ENCODE results near the gene ABLIM3. TPM values are rescaled to one million over a fixed set of nuclear protein-coding genes. Genes with fewer than 3 reads are reported as not detected.

Gene ABLIM3
- total and polyA plus RNA-seq, 2 donors (not counting 3 experiments of a cell fraction or from before 2014, with no cell fraction given): 16.7 to 42.1 TPM

GRCh38 chr5:149213264-149213880 lies 72.1 kb downstream of the ABLIM3 start:
- Histone ChIP-seq H3K27me3 (ENCODE audit: control insufficient read depth in 2 of 2, insufficient read depth in 2 of 2, low read length in 2 of 2) (no peaks in the 10 kb centered on the region), H3K79me2 (ENCODE audit: control insufficient read depth, insufficient read depth, low read length) (no peaks in the 10 kb centered on the region), H3K36me3 (ENCODE audit: control insufficient read depth in 2 of 2, extremely low read depth in 1 of 2, insufficient read depth in 2 of 2, low read length in 2 of 2) (peaks cover 0 to 8% of the 10 kb centered on the region in 2 experiments), H3K9me3 (replicated peaks; ENCODE audit: control insufficient read depth, insufficient read depth, low read length) (no peaks in the 10 kb centered on the region), H3K4me1 (ENCODE audit: control insufficient read depth, extremely low read depth, insufficient read depth, low read length) (peaks cover 36% of the 10 kb centered on the region), H3K9ac (replicated peaks; ENCODE audit: extremely low read depth, insufficient read depth, low read length) (no peak overlapping the region), H3K4me2 (ENCODE audit: insufficient read depth, low read length) (no peak overlapping the region), H4K20me1 (replicated peaks; ENCODE audit: control insufficient read depth, extremely low read depth, insufficient read depth, low read length) (no peaks in the 10 kb centered on the region), H3K9me1 (replicated peaks; ENCODE audit: control insufficient read depth, extremely low read depth, insufficient read depth, low read length) (no peaks in the 10 kb centered on the region), H3K4me3 (replicated peaks in 1 of 3; ENCODE audit: insufficient read depth in 1 of 3, low read depth in 1 of 3, low read length in 3 of 3) (no peak overlapping the region), H3K27ac (ENCODE audit: insufficient read depth, low read depth, low read length) (no peak overlapping the region), H2AFZ (ENCODE audit: low read depth, low read length) (no peak overlapping the region)
- FAIRE-seq (no peak), DNase-seq (ENCODE audit: low read depth, low spot score) (no peak)
- dilution Hi-C loops (cut with MboI; ENCODE audit: extremely low pct_ligation_motif_present, low sequenced_read_pairs): no loop called here
- intact Hi-C loops (cut with micrococcal nuclease): no loop called here
- no TSS peak for BruUV-seq (replicated peaks)
- TF ChIP-seq CTCF (IDR thresholded peaks at IDR 0.05; ENCODE audit: extremely low read depth in 1 of 2, insufficient read depth in 1 of 2, low read depth in 1 of 2, low read length in 2 of 2) (no peak), EZH2 (IDR thresholded peaks at IDR 0.05; ENCODE audit: borderline replicate concordance, low read depth, low read length, severe bottlenecking) (no peak), POLR2A (IDR thresholded peaks at IDR 0.05; ENCODE audit: low read depth, low read length) (no peak), FOS (IDR thresholded peaks at IDR 0.05; ENCODE audit: borderline replicate concordance, insufficient read depth, low read length) (no peak)
- ChIA-PET POLR2A (no interaction called here), CTCF (interaction anchor here (0.8 to 2.5 kb wide), 6 partner anchors 10 to 88 kb away, joined by 4 to 18 read pairs (median 6); partner anchors contain the start of gene ABLIM3)

GRCh38 chr5:149215478-149216090 lies 74.3 kb downstream of the ABLIM3 start:
- no peaks in the 10 kb centered on the region for H3K9me3 ChIP-seq (replicated peaks; ENCODE audit: control insufficient read depth, insufficient read depth, low read length)
- H2AFZ ChIP-seq (ENCODE audit: low read depth, low read length): no peak overlapping the region
- dilution Hi-C loops (cut with MboI; ENCODE audit: extremely low pct_ligation_motif_present, low sequenced_read_pairs) (no loop called here), intact Hi-C loops (cut with micrococcal nuclease) (no loop called here)
- ChIA-PET POLR2A (no interaction called here), CTCF (interaction anchor here (1.2 to 1.4 kb wide), 2 partner anchors 13 to 74 kb away, joined by 5 to 9 read pairs; partner anchors contain the start of gene ABLIM3)
- no peak overlapping the region for H3K4me2 ChIP-seq (ENCODE audit: insufficient read depth, low read length)
- no peaks in the 10 kb centered on the region for H3K27me3 ChIP-seq (ENCODE audit: control insufficient read depth in 2 of 2, insufficient read depth in 2 of 2, low read length in 2 of 2)
- peaks cover 0 to 10% of the 10 kb centered on the region in 2 experiments for H3K36me3 ChIP-seq (ENCODE audit: control insufficient read depth in 2 of 2, extremely low read depth in 1 of 2, insufficient read depth in 2 of 2, low read length in 2 of 2)
- FAIRE-seq (no peak), DNase-seq (ENCODE audit: low read depth, low spot score) (no peak)
- no peaks in the 10 kb centered on the region for H3K79me2 ChIP-seq (ENCODE audit: control insufficient read depth, insufficient read depth, low read length)
- no peak overlapping the region for H3K27ac ChIP-seq (ENCODE audit: insufficient read depth, low read depth, low read length)
- peaks cover 25% of the 10 kb centered on the region for H3K4me1 ChIP-seq (ENCODE audit: control insufficient read depth, extremely low read depth, insufficient read depth, low read length)
- no peaks in the 10 kb centered on the region for H4K20me1 ChIP-seq (replicated peaks; ENCODE audit: control insufficient read depth, extremely low read depth, insufficient read depth, low read length)
- H3K9ac ChIP-seq (replicated peaks; ENCODE audit: extremely low read depth, insufficient read depth, low read length): no peak overlapping the region
- BruUV-seq (replicated peaks): no TSS peak
- no peaks in the 10 kb centered on the region for H3K9me1 ChIP-seq (replicated peaks; ENCODE audit: control insufficient read depth, extremely low read depth, insufficient read depth, low read length)
- TF ChIP-seq FOS (IDR thresholded peaks at IDR 0.05; ENCODE audit: borderline replicate concordance, insufficient read depth, low read length): peak; percentile 44
- TF ChIP-seq POLR2A (IDR thresholded peaks at IDR 0.05; ENCODE audit: low read depth, low read length): no peak
- H3K4me3 ChIP-seq (replicated peaks in 1 of 3; ENCODE audit: insufficient read depth in 1 of 3, low read depth in 1 of 3, low read length in 3 of 3): no peak overlapping the region
